Stimulated activated CD4-positive, alpha-beta T cell treated with anti-CD3 and anti-CD28 coated beads, Interleukin-1b, Interleukin-23, amount 100 ng/mL, for 4 hours (primary cell): ENCODE data around the gene CTSW.

ENCODE experiments used
- DNase-seq, 2 donors: peaks; one replicate each; pipeline ENCODE4 v3.0.0-alpha.2; 2020; ENCODE audit warnings: low read depth in 2 of 2

Gene CTSW

DNA sequence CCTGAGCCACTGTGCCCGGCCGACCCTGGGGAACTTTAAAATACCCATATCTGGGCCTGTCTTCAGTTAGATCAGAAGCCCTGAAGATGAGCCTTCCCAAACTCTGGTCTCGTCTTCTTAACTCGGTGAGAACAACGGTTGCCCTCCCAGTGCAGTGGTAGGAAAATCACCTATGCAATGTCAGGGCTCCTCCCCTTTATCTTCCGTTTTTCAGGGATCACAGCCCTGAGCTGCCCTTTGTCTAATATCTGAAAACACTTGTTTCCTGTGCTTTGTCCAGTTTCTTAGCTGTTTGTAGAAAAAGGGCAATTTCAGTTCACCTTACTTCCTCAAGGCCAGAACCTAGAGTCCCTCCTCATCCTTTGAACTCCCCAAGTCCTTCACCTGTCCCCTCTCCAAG is 49.0 kb downstream of the CTSW start:
- no peak for DNase-seq

DNA sequence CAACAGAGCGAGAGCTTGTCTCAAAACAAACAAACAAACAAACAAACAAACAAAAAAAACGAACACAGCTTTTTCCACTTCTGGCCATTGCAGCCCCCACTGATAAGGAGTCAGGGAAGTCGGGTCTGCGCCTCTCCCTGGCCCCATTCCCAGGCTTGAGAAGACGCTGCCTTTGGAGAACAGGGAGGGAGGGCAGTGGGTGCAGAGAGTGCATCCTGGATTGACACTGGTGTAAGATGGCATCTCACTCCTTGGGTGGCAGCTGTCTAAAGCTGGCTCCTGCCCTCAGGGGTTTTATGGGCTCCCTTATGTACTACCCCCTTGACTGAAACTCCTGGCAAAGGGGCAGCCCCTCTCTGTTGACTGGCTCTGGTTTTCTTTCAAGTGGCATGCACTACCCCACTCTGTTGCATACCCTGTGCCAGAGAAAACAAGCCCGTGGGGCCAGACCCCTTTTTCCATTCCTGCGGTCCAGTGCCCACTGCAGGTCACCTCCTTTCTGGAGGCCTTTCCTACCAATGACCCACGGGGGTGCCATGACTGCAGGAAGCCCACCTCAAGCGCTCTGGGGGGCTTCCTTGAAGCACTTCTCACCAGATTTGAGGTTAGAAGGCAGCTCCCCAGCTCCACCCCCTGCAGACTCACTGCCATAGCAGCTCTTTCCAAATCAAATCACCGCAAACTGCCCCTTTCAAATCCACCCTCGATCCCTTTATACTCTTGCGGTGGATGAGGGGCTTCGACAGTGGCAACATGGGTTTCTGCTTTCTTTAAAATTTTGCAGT is 52.3 kb downstream of the CTSW start:
- DNase-seq, result no peak

DNA sequence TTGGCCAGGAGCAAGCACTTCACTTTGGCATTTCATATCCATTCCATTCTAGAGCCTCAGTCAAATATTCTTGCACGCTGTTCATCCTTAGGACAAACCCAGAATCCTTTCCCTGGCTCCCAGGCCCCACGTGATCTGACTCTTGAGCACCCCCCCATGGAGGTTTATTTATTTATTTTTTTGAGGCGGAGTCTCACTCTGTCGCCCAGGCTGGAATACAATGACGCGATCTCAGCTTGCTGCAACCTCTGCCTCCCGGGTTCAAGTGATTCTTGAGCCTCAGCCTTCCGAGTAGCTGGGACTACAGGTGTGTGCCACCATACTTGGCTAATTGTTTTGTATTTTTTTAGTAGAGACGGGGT is 52.9 kb downstream of the CTSW start:
- no peak for DNase-seq
